NCI-H1436 treated with DMSO at 0.1 percent for 48 hours (cell line): ENCODE measurements around the gene RAI14.
A peak's percentile ranks its signal among the peaks of the same experiment; 100 is the strongest.
"Not testable (repeated sequence)": the region's sequence is repeated elsewhere in the genome, so short reads cannot be mapped to it uniquely, and the experiment has no call there.

Experiments used
- DNase-seq: peaks from one replicate; lab custom pipeline; 2025; lab: John Stamatoyannopoulos, UW

RAI14 gene

GRCh38 chr5:34731435-34732232, 75.5 kb downstream of the RAI14 start:
- no peak for DNase-seq

GRCh38 chr5:34734326-34734725, 78.2 kb downstream of the RAI14 start:
- no peak for DNase-seq

GRCh38 chr5:34735491-34736426, 79.6 kb downstream of the RAI14 start:
- no peak for DNase-seq

- no peak for DNase-seq
Measured at GRCh38 chr5:34736445-34737115, 80.5 kb downstream of the RAI14 start.

GRCh38 chr5:34737731-34738130, 81.6 kb downstream of the RAI14 start:
- DNase-seq: no peak

- no peak for DNase-seq
Measured at GRCh38 chr5:34738381-34738780, 82.3 kb downstream of the RAI14 start.

- DNase-seq: no peak
Measured at GRCh38 chr5:34740389-34740806, 84.3 kb downstream of the RAI14 start.

GRCh38 chr5:34742061-34742460, 85.9 kb downstream of the RAI14 start:
- DNase-seq: no peak

GRCh38 chr5:34743878-34744277, 87.8 kb downstream of the RAI14 start:
- no peak for DNase-seq

GRCh38 chr5:34748431-34748830, 92.3 kb downstream of the RAI14 start:
- DNase-seq: no peak

- no peak for DNase-seq
Measured at GRCh38 chr5:34749431-34749873, 93.3 kb downstream of the RAI14 start.

- no peak for DNase-seq
Measured at GRCh38 chr5:34750206-34750605, 94.1 kb downstream of the RAI14 start.

- peak; percentile 23 for DNase-seq
Measured at GRCh38 chr5:34751807-34752736, 95.9 kb downstream of the RAI14 start.

- DNase-seq: not testable (repeated sequence)
Measured at GRCh38 chr5:34753236-34753635, 97.1 kb downstream of the RAI14 start.

GRCh38 chr5:34755926-34756325, 99.8 kb downstream of the RAI14 start:
- no peak for DNase-seq

- DNase-seq: no peak
Measured at GRCh38 chr5:34756781-34757624, 100.9 kb downstream of the RAI14 start.

GRCh38 chr5:34758514-34758913, 102.4 kb downstream of the RAI14 start:
- no peak for DNase-seq

GRCh38 chr5:34759213-34759612, 103.1 kb downstream of the RAI14 start:
- not testable (repeated sequence) for DNase-seq

GRCh38 chr5:34765662-34766061, 109.5 kb downstream of the RAI14 start:
- DNase-seq: no peak

GRCh38 chr5:34767180-34767579, 111.1 kb downstream of the RAI14 start:
- no peak for DNase-seq
